Stimulated activated CD4-positive, alpha-beta T cell treated with anti-CD3 and anti-CD28 coated beads, Interleukin-15, amount 100 ng/mL, for 1 hour (primary cell): ENCODE measurements around the gene TTC9B.
"Not testable (repeated sequence)": the region's sequence is repeated elsewhere in the genome, so short reads cannot be mapped to it uniquely, and the experiment has no call there.

ENCODE experiments used
- DNase-seq, 2 donors: peaks; one replicate each; pipeline ENCODE4 v3.0.0-alpha.2; 2020; ENCODE audit warnings: low read depth in 1 of 2, low spot score in 1 of 2

The TTC9B gene

DNA sequence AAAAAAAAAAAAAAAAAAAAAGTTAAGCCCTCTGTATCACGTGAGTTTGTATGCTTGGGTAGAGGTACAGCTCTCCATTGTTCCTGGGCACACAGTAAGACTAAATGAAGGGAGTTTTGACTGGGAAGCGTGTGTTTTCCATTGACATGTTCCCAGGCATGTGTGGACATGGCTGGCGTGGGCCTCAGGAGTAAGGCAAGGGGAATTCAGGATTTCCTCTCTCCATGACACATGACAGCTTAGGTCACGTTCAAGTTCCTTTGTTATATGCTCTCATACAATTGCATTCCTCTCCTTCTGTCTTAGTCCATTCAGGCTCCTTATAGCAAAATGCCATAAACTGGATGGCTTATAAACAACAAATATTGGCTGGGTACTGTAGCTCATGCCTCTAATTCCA, 44.1 kb downstream of the TTC9B start:
- no peak for DNase-seq

DNA sequence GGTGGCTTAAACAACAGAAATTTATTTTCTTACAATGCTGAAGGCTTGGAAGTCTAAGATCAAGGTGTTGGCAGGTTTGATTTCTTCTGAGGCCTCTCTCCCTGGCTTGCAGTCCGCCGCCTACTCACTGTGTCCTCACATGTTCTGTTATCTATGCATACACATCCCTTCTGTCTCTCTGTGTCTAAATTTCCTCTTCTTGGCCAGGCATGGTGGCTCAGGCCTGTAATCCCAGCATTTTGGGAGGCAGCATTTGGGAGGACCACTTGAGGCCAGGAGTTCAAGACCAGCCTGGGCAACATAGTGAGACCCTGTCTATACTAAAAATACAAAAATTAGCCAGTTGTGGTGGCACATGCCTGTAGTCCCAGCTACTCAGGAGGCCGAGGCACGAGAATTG, 46.9 kb downstream of the TTC9B start:
- not testable (repeated sequence) for DNase-seq

DNA sequence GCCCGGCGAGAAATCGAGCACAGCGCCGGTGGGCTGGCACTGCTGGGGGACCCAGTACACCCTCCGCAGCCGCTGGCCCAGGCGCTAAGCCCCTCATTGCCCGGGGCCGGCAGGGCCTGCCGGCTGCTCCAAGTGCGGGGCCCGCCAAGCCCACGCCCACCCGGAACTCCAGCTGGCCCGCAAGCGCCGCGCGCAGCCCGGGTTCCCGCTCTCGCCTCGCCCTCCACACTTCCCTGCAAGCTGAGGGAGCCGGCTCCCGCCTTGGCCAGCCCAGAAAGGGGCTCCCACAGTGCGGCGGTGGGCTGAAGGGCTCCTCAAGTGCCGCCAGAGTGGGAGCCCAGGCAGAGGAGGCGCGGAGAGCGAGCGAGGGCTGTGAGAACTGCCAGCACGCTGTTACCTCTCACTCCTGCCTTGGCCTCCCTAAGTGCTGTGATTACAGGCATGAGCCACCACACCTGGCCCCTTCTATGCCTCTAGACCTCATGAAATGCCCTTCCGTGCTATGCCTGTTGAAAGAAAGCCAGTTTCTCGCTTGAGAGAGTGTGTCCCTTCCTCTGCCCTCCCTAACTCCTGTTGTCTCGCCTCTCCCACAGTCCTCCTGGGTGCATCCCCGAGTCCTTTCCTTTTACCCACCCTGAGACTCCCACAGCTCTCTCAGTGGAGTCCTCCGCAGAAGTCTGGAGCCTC, 47.7 kb downstream of the TTC9B start:
- DNase-seq: not testable (repeated sequence)

DNA sequence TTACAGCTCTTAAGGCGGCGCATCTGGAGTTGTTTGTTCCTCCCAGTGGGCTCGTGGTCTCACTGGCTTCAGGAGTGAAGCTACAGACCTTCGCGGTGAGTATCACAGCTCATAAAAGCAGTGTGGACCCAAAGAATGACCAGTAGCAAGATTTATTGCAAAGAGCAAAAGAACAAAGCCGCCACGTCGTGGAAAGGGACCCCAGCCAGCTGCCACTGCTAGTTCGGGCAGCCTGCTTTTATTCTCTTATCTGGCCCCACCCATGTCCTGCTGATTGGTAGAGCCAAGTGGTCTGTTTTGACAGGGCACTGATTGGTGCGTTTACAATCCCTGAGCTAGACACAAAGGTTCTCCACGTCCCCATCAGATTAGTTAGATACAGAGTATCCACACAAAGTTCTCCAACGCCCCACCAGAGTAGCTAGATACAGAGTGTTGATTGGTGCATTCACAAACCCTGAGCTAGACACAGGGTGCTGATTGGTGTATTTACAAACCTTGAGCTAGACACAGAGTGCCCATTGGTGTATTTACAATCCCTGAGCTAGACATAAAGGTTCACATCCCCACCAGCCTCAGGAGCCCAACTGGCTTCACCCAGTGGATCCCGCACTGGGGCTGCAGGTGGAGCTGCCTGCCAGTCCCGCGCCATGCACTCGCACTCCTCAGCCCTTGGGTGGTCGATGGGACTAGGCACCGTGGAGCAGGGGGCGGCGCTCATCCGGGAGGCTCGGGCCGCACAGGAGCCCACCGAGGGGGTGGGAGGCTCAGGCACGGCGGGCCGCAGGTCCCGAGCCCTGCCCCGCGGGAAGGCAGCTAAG, 48.5 kb downstream of the TTC9B start:
- DNase-seq: not testable (repeated sequence)
